ENCODE results near the gene TIPARP.

GRCh38 chr3:156749244-156749643 lies 74.9 kb downstream of the TIPARP start:
- TF ChIP-seq POLR2A (IDR thresholded peaks at IDR 0.05): no peak
- no peak for TF ChIP-seq CTCF (IDR thresholded peaks at IDR 0.05)
